ENCODE measurements around the gene FAM20A. TPM values are rescaled to one million over a fixed set of nuclear protein-coding genes. Genes with fewer than 3 reads are reported as not detected.
A peak's percentile ranks its signal among the peaks of the same experiment; 100 is the strongest.

FAM20A gene
- total and polyA plus RNA-seq, 9 of the 15 experiments (the other 6 are each of a cell fraction or from before 2014, with no cell fraction given), result 0.07 TPM; not detected in 8

- TF ChIP-seq ILK (tag; IDR thresholded peaks at IDR 0.05; ENCODE audit: borderline replicate concordance, low read depth), result no peak
- TF ChIP-seq ELF1 (tag; IDR thresholded peaks at IDR 0.05), result no peak
- no peak for TF ChIP-seq EHMT2 (IDR thresholded peaks at IDR 0.05)
- TF ChIP-seq FOSL1 (tag; conservative IDR thresholded peaks at IDR 0.05), result no peak
- TF ChIP-seq ZNF354B (CRISPR knock-in tag; IDR thresholded peaks at IDR 0.05), result no peak
- TF ChIP-seq HDAC3 (IDR thresholded peaks at IDR 0.05; ENCODE audit: borderline replicate concordance, partially characterized antibody), result no peak
- TF ChIP-seq ELF2 (CRISPR knock-in tag; IDR thresholded peaks at IDR 0.05), result no peak
These were observed 86.1 kb downstream of the FAM20A start (continued) for GRCh38 chr17:68514831-68515635.

DNA sequence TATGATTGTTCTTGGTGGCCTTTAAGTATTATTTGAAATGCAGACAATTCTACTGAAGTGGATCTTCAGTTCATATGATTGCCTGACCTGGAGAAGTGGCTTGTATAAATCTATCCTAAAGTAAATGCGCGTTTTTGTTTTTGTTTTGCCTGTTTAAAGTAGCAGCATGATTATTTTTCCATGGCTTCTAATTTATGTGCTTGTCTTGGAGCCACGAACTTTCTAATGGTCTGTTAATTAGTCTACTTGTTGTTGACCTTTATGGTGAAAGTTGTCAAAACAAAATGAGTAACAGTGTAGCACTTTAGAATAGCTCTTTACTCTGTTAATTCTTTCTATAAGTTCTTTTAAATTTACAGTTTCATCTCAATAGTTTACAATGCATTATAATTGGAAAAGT lies 87.2 kb downstream of the FAM20A start:
- FAIRE-seq (no peak), ATAC-seq (no peak), DNase-seq (ENCODE audit: extremely low read depth in 1 of 4, low spot score in 3 of 4) (no peak)
- H3K79me2 ChIP-seq (ENCODE audit: control insufficient read depth, insufficient read depth, low read length), result peaks cover 33% of the 10 kb centered on the region
- in situ Hi-C loops (cut with MboI), result no loop called here
- H3K9me1 ChIP-seq (ENCODE audit: control insufficient read depth, insufficient read depth, low read length), result no peaks in the 10 kb centered on the region
- H3K27me3 ChIP-seq (ENCODE audit: control insufficient read depth in 2 of 2, insufficient read depth in 2 of 2, low read length in 2 of 2), result no peaks in the 10 kb centered on the region
- peaks cover 38% of the 10 kb centered on the region for H3K36me3 ChIP-seq (ENCODE audit: control insufficient read depth, insufficient read depth, low read length)
- intact Hi-C loops (cut with micrococcal nuclease), result no loop called here
- TF ChIP-seq POLR2H (tag; IDR thresholded peaks at IDR 0.05; ENCODE audit: low read depth), result 0 out of 2 replicates have a peak, but pooled peaks have one; percentile 44
- TF ChIP-seq EP400 (IDR thresholded peaks at IDR 0.05), result 0 out of 2 replicates have a peak, but pooled peaks have one; percentile 17
- TF ChIP-seq SMARCA4 (IDR thresholded peaks at IDR 0.05), result no peak
- TF ChIP-seq PBX2 (CRISPR knock-in tag; IDR thresholded peaks at IDR 0.05; ENCODE audit: low read depth), result no peak
- peak; percentile 43 for TF ChIP-seq PBX2 (tag; conservative IDR thresholded peaks at IDR 0.05; ENCODE audit: low read depth)
- peaks cover 0 to 7% of the 10 kb centered on the region in 2 experiments; a peak in 4 of 5 replicates for H3K4me1 ChIP-seq (replicated peaks in 1 of 2; ENCODE audit: control insufficient read depth in 2 of 2, insufficient read depth in 2 of 2, low read length in 2 of 2)
- H3K9ac ChIP-seq (ENCODE audit: insufficient read depth in 1 of 2, low read depth in 2 of 2, low read length in 2 of 2), result peak overlapping the region in 1 of 2 experiments; percentile 92; a peak in 2 of 4 replicates
- no peak overlapping the region for H2AFZ ChIP-seq (ENCODE audit: low read depth, low read length)
- WGBS (ENCODE audit: insufficient coverage, low coverage, missing lambda C conversion rate), result 3% methylated on average over 3 of the region's 3 CpGs
- peak overlapping the region; percentile 99 for H3K4me2 ChIP-seq (ENCODE audit: insufficient read depth, low read length)
- peak overlapping the region; percentile 81 for H3K4me3 ChIP-seq
- no TSS peak for BruUV-seq (replicated peaks)
- POLR2A ChIA-PET, result no interaction called here
- no peaks in the 10 kb centered on the region for H4K20me1 ChIP-seq (replicated peaks; ENCODE audit: control insufficient read depth, insufficient read depth, low read length)
- no peaks in the 10 kb centered on the region for H3K9me3 ChIP-seq (replicated peaks; ENCODE audit: control insufficient read depth, insufficient read depth, low read depth, low read length)
- no peak overlapping the region for H3K27ac ChIP-seq (ENCODE audit: extremely low read depth, low read depth, low read length)
- CTCF ChIA-PET (ENCODE audit: low intra/inter-chr PET ratio), result no interaction called here

All from K562 (cell line).